K562 (cell line): ENCODE measurements around the gene FMNL1. TPM values are rescaled to one million over a fixed set of nuclear protein-coding genes. Genes with fewer than 3 reads are reported as not detected.

Experiments used
- ARID1B ChIP-seq: fragments of 450-650 bp; IDR thresholded peaks from 2 replicates; pipeline ENCODE4 v1.6.1; 2016; ENCODE audit warnings: antibody characterized with exemption, mild to moderate bottlenecking, inconsistent platforms
- CBFB ChIP-seq: sonication (generic); formaldehyde crosslinking; IDR thresholded peaks from 2 replicates; pipeline ENCODE4 v1.4.0; 2020; ENCODE audit warnings: mild to moderate bottlenecking, missing genetic modification reagents
- CBX2 ChIP-seq: fragments of 200-600 bp; sonication (generic); IDR thresholded peaks from one replicate; pipeline ENCODE4 v1.6.1; 2012; ENCODE audit warnings: mild to moderate bottlenecking, low read length, inconsistent platforms; ENCODE audit not compliant: insufficient read depth, poor library complexity, severe bottlenecking
- CSDE1 ChIP-seq, 2 experiments: fragments of 450-650 bp; IDR thresholded peaks; 2 replicates each; pipeline ENCODE4 v1.6.1; 2016; ENCODE audit warnings: mild to moderate bottlenecking in 1 of 2
- DPF2 ChIP-seq: fragments of 450-650 bp; IDR thresholded peaks from 2 replicates; pipeline ENCODE4 v1.6.1; 2016
- ETS2 ChIP-seq: IDR thresholded peaks from 2 replicates; pipeline ENCODE4 v1.6.1; 2016; ENCODE audit warnings: borderline replicate concordance, missing genetic modification characterization, mild to moderate bottlenecking, moderate library complexity, missing compliant biosample characterization; ENCODE audit not compliant: poor library complexity, severe bottlenecking
- GABPA ChIP-seq: fragments of 200-800 bp; sonication (Bioruptor generic); conservative IDR thresholded peaks from 2 replicates; pipeline ENCODE4 v1.6.1; 2016; ENCODE audit warnings: low read depth, missing genetic modification characterization, missing compliant biosample characterization
- GATAD2B ChIP-seq: fragments of 450-650 bp; IDR thresholded peaks from 2 replicates; pipeline ENCODE4 v1.6.1; 2017; ENCODE audit warnings: mild to moderate bottlenecking, borderline replicate concordance
- HSF4 ChIP-seq: fragments of 250-450 bp; sonication (Bioruptor Pico); IDR thresholded peaks from 2 replicates; pipeline ENCODE4 v2.1.2; 2022; ENCODE audit warnings: mild to moderate bottlenecking, moderate library complexity, borderline replicate concordance
- MBD2 ChIP-seq: sonication (generic); IDR thresholded peaks from 2 replicates; pipeline ENCODE4 v1.6.1; 2016; ENCODE audit warnings: low read depth, borderline replicate concordance
- PHB ChIP-seq: fragments of 250-450 bp; sonication (Bioruptor Pico); IDR thresholded peaks from 2 replicates; pipeline ENCODE4 v1.5.0; 2021
- RB1 ChIP-seq: fragments of 450-650 bp; IDR thresholded peaks from 2 replicates; pipeline ENCODE4 v1.6.1; 2017; ENCODE audit warnings: low read depth, mild to moderate bottlenecking
- RBM15 ChIP-seq: fragments of 200-400 bp; formaldehyde crosslinking; IDR thresholded peaks from 2 replicates; pipeline ENCODE4 v1.6.1; 2018; ENCODE audit warnings: mild to moderate bottlenecking, low read length, moderate library complexity; ENCODE audit not compliant: insufficient read depth
- TEAD4 ChIP-seq, 2 experiments: sonication (generic) in 1 of 2; formaldehyde crosslinking in 1 of 2; IDR thresholded peaks; 2 replicates each; pipeline versions ENCODE4 v1.6.1 to v1.8.0; 2012 to 2022; ENCODE audit warnings: borderline replicate concordance in 1 of 2, inconsistent platforms in 1 of 2, low read length in 1 of 2, mild to moderate bottlenecking in 1 of 2, missing genetic modification reagents in 1 of 2
- TFAM ChIP-seq: fragments of 250-450 bp; sonication (Bioruptor Pico); conservative IDR thresholded peaks from 2 replicates; pipeline ENCODE4 v1.5.0; 2021; ENCODE audit warnings: mild to moderate bottlenecking, moderate library complexity
- ZNF699 ChIP-seq: fragments of 250-450 bp; sonication (Bioruptor Pico); IDR thresholded peaks from 2 replicates; pipeline ENCODE4 v1.8.0; 2021; ENCODE audit warnings: mild to moderate bottlenecking, moderate library complexity; ENCODE audit not compliant: insufficient replicate concordance
- ZNF766 ChIP-seq: fragments of 200-800 bp; sonication (Bioruptor generic); conservative IDR thresholded peaks from 2 replicates; pipeline ENCODE4 v1.6.1; 2016; ENCODE audit warnings: missing genetic modification characterization, missing compliant biosample characterization
- ZNF778 ChIP-seq: fragments of 450-650 bp; formaldehyde crosslinking; IDR thresholded peaks from 2 replicates; pipeline ENCODE4 v1.4.0; 2020; ENCODE audit warnings: mild to moderate bottlenecking, moderate library complexity
- polyA plus RNA-seq, 8 experiments: library from polyadenylated mRNA; depleted of rRNA in 4 of 8; stranded (reverse) in 5 of 8; unstranded in 3 of 8; fragments of >200 nt; fragmentation: Nextera tagmentation in 2 of 8; fragmentation: Illumina TruSeq in 1 of 8; extraction: Ambion mirVana in 2 of 8; extraction: Trizol in 1 of 8; gene quantifications; 2 replicates each; pipeline versions ENCODE4 v1.2.1 to v1.2.3, GENCODE V29; 2011 to 2014; ENCODE audit warnings: inconsistent platforms in 1 of 8, missing spikeins in 1 of 8
- total RNA-seq, 7 experiments: library from RNA; depleted of rRNA in 6 of 7; stranded (reverse); fragments of >200 nt in 6 of 7; fragmentation: Illumina TruSeq in 2 of 7; extraction: Trizol in 2 of 7; gene quantifications; 2 replicates each; pipeline versions ENCODE4 v1.2.1 to v1.2.3, GENCODE V29; 2011 to 2021; ENCODE audit warnings: low replicate concordance in 1 of 7
- TF ChIP-seq, protein P1 (sequence below): fragments of 200-800 bp; sonication (Bioruptor generic); IDR thresholded peaks from 2 replicates; pipeline ENCODE4 v1.6.1; 2017; ENCODE audit warnings: missing genetic modification characterization, missing compliant biosample characterization
- TF ChIP-seq, protein P2 (sequence below): fragments of 450-650 bp; IDR thresholded peaks from 2 replicates; pipeline ENCODE4 v1.6.1; 2016; ENCODE audit warnings: missing biosample characterization, missing genetic modification characterization
- TF ChIP-seq, protein P3 (sequence below): sonication (generic); formaldehyde crosslinking; IDR thresholded peaks from 2 replicates; pipeline ENCODE4 v1.8.0; 2022; ENCODE audit warnings: mild to moderate bottlenecking, missing genetic modification reagents
- TF ChIP-seq, protein P4 (sequence below): conservative IDR thresholded peaks from 2 replicates; pipeline ENCODE4 v1.6.1; 2011; ENCODE audit warnings: low read depth, mild to moderate bottlenecking, low read length; ENCODE audit not compliant: control insufficient read depth

FMNL1 gene
- total and polyA plus RNA-seq, 9 of the 15 experiments (the other 6 are each of a cell fraction or from before 2014, with no cell fraction given), result 0.70 to 36.6 (median 7.7) TPM

DNA sequence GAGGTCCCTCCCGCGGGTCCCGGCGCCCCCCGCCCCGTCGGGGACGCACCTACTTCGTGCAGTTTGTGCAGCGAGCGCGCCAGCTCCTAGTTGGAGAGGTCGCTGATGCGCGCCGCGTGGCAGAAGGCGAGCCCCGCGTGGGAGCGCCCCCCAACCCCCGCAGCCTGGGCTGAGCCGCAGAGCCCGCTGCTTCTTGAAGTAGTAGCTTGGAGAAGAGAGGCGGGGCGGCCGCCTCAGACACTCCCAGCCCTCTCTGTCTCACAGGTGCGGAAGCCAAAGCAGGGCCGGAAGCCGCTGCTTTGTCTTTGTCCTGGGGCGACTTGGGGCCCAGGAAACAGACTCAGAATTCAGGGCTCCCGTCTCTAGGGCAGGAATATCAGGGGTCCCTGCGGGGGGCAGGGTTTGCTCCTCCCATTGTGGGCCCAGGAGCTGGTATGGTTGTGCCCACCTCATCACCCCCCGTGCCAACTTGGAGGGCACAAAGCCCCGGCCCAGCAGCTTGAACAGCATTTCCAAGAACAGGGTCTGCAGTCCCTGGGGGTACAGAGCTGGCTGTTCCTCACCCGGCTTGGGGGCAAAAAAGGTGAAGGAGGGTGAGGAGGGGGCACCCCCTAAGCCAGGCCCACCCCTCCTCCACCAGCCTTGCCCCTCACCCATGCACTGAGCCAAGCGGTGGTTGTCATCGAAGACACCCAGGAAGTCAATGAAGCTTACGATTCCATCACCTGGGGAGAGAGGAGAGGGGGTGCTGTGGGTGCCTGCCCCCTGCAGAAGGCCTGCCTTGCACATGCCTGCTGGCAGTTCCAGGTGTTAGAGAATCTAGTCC lies 26.7 kb downstream of the FMNL1 start (continued):
- TF ChIP-seq, protein P1, sequence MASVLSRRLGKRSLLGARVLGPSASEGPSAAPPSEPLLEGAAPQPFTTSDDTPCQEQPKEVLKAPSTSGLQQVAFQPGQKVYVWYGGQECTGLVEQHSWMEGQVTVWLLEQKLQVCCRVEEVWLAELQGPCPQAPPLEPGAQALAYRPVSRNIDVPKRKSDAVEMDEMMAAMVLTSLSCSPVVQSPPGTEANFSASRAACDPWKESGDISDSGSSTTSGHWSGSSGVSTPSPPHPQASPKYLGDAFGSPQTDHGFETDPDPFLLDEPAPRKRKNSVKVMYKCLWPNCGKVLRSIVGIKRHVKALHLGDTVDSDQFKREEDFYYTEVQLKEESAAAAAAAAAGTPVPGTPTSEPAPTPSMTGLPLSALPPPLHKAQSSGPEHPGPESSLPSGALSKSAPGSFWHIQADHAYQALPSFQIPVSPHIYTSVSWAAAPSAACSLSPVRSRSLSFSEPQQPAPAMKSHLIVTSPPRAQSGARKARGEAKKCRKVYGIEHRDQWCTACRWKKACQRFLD (CRISPR knock-in tag), result no peak
- TF ChIP-seq ZNF766 (CRISPR knock-in tag) (no peak), ZNF699 (CRISPR knock-in tag) (no peak), ETS2 (tag) (no peak), MBD2 (no peak), PHB (CRISPR knock-in tag) (no peak), CBFB (CRISPR knock-in tag) (no peak), TFAM (no peak), TEAD4 (IDR thresholded peaks at IDR 0.05; ENCODE audit: low read length) (no peak), TEAD4 (CRISPR knock-in tag; IDR thresholded peaks at IDR 0.05; ENCODE audit: borderline replicate concordance) (no peak), ZNF778 (CRISPR knock-in tag) (no peak), RB1 (0 out of 2 replicates have a peak, but pooled peaks have one; percentile 11), GABPA (tag) (no peak; the same call in none of the 2 replicates), GATAD2B (no peak), CBX2 (no peak), DPF2 (no peak), ARID1B (no peak), HSF4 (CRISPR knock-in tag) (no peak), CSDE1 (IDR thresholded peaks at IDR 0.05) (no peak), RBM15 (no peak)
- TF ChIP-seq, protein P2, sequence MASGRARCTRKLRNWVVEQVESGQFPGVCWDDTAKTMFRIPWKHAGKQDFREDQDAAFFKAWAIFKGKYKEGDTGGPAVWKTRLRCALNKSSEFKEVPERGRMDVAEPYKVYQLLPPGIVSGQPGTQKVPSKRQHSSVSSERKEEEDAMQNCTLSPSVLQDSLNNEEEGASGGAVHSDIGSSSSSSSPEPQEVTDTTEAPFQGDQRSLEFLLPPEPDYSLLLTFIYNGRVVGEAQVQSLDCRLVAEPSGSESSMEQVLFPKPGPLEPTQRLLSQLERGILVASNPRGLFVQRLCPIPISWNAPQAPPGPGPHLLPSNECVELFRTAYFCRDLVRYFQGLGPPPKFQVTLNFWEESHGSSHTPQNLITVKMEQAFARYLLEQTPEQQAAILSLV (tag), result no peak
- TF ChIP-seq, protein P3, sequence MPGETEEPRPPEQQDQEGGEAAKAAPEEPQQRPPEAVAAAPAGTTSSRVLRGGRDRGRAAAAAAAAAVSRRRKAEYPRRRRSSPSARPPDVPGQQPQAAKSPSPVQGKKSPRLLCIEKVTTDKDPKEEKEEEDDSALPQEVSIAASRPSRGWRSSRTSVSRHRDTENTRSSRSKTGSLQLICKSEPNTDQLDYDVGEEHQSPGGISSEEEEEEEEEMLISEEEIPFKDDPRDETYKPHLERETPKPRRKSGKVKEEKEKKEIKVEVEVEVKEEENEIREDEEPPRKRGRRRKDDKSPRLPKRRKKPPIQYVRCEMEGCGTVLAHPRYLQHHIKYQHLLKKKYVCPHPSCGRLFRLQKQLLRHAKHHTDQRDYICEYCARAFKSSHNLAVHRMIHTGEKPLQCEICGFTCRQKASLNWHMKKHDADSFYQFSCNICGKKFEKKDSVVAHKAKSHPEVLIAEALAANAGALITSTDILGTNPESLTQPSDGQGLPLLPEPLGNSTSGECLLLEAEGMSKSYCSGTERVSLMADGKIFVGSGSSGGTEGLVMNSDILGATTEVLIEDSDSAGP, result no peak
- TF ChIP-seq, protein P4, sequence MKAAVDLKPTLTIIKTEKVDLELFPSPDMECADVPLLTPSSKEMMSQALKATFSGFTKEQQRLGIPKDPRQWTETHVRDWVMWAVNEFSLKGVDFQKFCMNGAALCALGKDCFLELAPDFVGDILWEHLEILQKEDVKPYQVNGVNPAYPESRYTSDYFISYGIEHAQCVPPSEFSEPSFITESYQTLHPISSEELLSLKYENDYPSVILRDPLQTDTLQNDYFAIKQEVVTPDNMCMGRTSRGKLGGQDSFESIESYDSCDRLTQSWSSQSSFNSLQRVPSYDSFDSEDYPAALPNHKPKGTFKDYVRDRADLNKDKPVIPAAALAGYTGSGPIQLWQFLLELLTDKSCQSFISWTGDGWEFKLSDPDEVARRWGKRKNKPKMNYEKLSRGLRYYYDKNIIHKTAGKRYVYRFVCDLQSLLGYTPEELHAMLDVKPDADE, result 0 out of 2 replicates have a peak, but pooled peaks have one; percentile 11
